Activated CD8-positive, alpha-beta memory T cell treated with anti-CD3 and anti-CD28 coated beads, Interleukin-2, amount 50 U/mL, for 4 hours (primary cell): Measurements from ENCODE around the gene RASGRF1.

Experiments used
- DNase-seq: peaks from one replicate; pipeline ENCODE4 v3.0.0-alpha.2; 2020

RASGRF1 gene

GRCh38 chr15:79099692-79100091 lies 9.1 kb upstream of the RASGRF1 start:
- no peak for DNase-seq

- DNase-seq: no peak
Observed at GRCh38 chr15:79094611-79095021, 4.0 kb upstream of the RASGRF1 start.

GRCh38 chr15:79093352-79093935 lies 2.9 kb upstream of the RASGRF1 start:
- no peak for DNase-seq

- DNase-seq: no peak
Observed at GRCh38 chr15:79092382-79092781, 1.8 kb upstream of the RASGRF1 start.

- DNase-seq: no peak
Observed at GRCh38 chr15:79091204-79091867, 756 bp upstream of the RASGRF1 start.

- DNase-seq: no peak
Observed at GRCh38 chr15:79089890-79090486, 592 bp downstream of the RASGRF1 start.

- no peak for DNase-seq
Observed at GRCh38 chr15:79089331-79089889, 1.2 kb downstream of the RASGRF1 start.

- DNase-seq: no peak
Observed at GRCh38 chr15:79088426-79089205, 2.0 kb downstream of the RASGRF1 start.

GRCh38 chr15:79086814-79087213 lies 3.8 kb downstream of the RASGRF1 start:
- DNase-seq: no peak

- DNase-seq: no peak
Observed at GRCh38 chr15:79084308-79084968, 6.1 kb downstream of the RASGRF1 start.

- no peak for DNase-seq
Observed at GRCh38 chr15:79083154-79083553, 7.4 kb downstream of the RASGRF1 start.

- no peak for DNase-seq
Observed at GRCh38 chr15:79082363-79083070, 8.1 kb downstream of the RASGRF1 start.

GRCh38 chr15:79078763-79079410 lies 11.7 kb downstream of the RASGRF1 start:
- no peak for DNase-seq

- no peak for DNase-seq
Observed at GRCh38 chr15:79078003-79078402, 12.6 kb downstream of the RASGRF1 start.

- no peak for DNase-seq
Observed at GRCh38 chr15:79076661-79077060, 13.9 kb downstream of the RASGRF1 start.

GRCh38 chr15:79075256-79075655 lies 15.3 kb downstream of the RASGRF1 start:
- no peak for DNase-seq

GRCh38 chr15:79073336-79073735 lies 17.2 kb downstream of the RASGRF1 start:
- DNase-seq: no peak

GRCh38 chr15:79071901-79072300 lies 18.7 kb downstream of the RASGRF1 start:
- DNase-seq: no peak

GRCh38 chr15:79068790-79069189 lies 21.8 kb downstream of the RASGRF1 start:
- DNase-seq: no peak

- DNase-seq: no peak
Observed at GRCh38 chr15:79067969-79068368, 22.6 kb downstream of the RASGRF1 start.

GRCh38 chr15:79067072-79067833 lies 23.3 kb downstream of the RASGRF1 start:
- DNase-seq: no peak
